Transverse colon (tissue), 4 donors: Measurements from ENCODE around the gene DENND11. TPM values are rescaled to one million over a fixed set of nuclear protein-coding genes. Genes with fewer than 3 reads are reported as not detected.

Source experiments
- DNase-seq: peaks from one replicate; pipeline ENCODE4 v3.0.0-alpha.2; 2019
- H3K27ac ChIP-seq, 4 donors: fragments of 200-600 bp; sonication (generic); 2 replicates each; pipeline ENCODE4 v1.5.1; 2016 to 2018; ENCODE audit warnings: inconsistent platforms in 4 of 4
- H3K27me3 ChIP-seq: fragments of 200-600 bp; sonication (generic); 2 replicates; pipeline ENCODE4 v1.5.1; 2017; ENCODE audit warnings: inconsistent platforms
- H3K36me3 ChIP-seq, 4 donors: fragments of 200-600 bp; sonication (generic); 2 replicates each; pipeline ENCODE4 v1.5.1; 2017 to 2019; ENCODE audit warnings: inconsistent platforms in 4 of 4
- H3K4me1 ChIP-seq, 4 donors: fragments of 200-600 bp; sonication (generic); 2 replicates each; pipeline ENCODE4 v1.5.1; 2017 to 2020; ENCODE audit warnings: inconsistent platforms in 4 of 4
- H3K4me3 ChIP-seq, 4 donors: fragments of 200-600 bp; sonication (generic); 1 replicate in 1 of 4; 2 replicates in 3 of 4; pipeline versions ENCODE4 v1.5.1 to v1.6.1; 2017 to 2019; ENCODE audit warnings: inconsistent platforms in 4 of 4
- H3K9me3 ChIP-seq, 2 donors: fragments of 200-600 bp; sonication (generic); 2 replicates each; pipeline ENCODE4 v1.5.1; 2017 to 2019; ENCODE audit warnings: inconsistent platforms in 2 of 2
- EP300 ChIP-seq: sonication (generic); formaldehyde crosslinking; IDR thresholded peaks from one replicate; pipeline ENCODE4 v1.6.1; 2017; ENCODE audit warnings: antibody characterized with exemption, low read depth
- POLR2A ChIP-seq: fragments of 450-650 bp; IDR thresholded peaks from one replicate; pipeline ENCODE4 v1.6.1; 2016; ENCODE audit warnings: antibody characterized with exemption, mild to moderate bottlenecking, moderate library complexity
- POLR2AphosphoS5 ChIP-seq, 3 donors: sonication (generic); formaldehyde crosslinking; IDR thresholded peaks; one replicate each; pipeline ENCODE4 v1.6.1; 2016; ENCODE audit warnings: antibody characterized with exemption in 3 of 3
- WGBS, 2 donors: methylation state at CpG; one replicate each; pipeline ENCODE4 v1.1.5; 2018; ENCODE audit warnings: low coverage in 1 of 2; 5-methylcytosine and 5-hydroxymethylcytosine counted together
- in situ Hi-C, 4 donors: fragments of 200-750 bp; cut with MboI; loops; one replicate each; pipeline versions ENCODE4 v1.15.0 to v1.15.1; 2017; ENCODE audit warnings: low sequenced_read_pairs in 3 of 4, low pct_ligation_motif_present in 1 of 4, low pct_unique_long_range_greater_than_20kb in 1 of 4
- intact Hi-C: fragments of 100-400 bp; cut with DNase I; formaldehyde crosslinking; loops from one replicate; pipeline ENCODE4 v1.15.1; 2023; ENCODE audit warnings: low total_unique reads
- total RNA-seq, 4 donors: library from RNA; depleted of rRNA; stranded (reverse); fragments of >200 nt; gene quantifications; one replicate each; pipeline ENCODE4 v1.1.0, GENCODE V29; 2016
- TF ChIP-seq, protein P1 (sequence below), 5 experiments: fragments of 200-600 bp in 3 of 5; fragments of 450-650 bp in 2 of 5; sonication (generic) in 3 of 5; IDR thresholded peaks; 1 replicate in 2 of 5; 2 replicates in 3 of 5; pipeline ENCODE4 v1.5.1; 2016 to 2017; ENCODE audit warnings: antibody characterized with exemption in 5 of 5, inconsistent platforms in 3 of 5, mild to moderate bottlenecking in 2 of 5, moderate library complexity in 1 of 5

Gene DENND11
- total RNA-seq, 4 donors from 2014 or later: 13.1 to 43.8 (median 30.7) TPM

DNA sequence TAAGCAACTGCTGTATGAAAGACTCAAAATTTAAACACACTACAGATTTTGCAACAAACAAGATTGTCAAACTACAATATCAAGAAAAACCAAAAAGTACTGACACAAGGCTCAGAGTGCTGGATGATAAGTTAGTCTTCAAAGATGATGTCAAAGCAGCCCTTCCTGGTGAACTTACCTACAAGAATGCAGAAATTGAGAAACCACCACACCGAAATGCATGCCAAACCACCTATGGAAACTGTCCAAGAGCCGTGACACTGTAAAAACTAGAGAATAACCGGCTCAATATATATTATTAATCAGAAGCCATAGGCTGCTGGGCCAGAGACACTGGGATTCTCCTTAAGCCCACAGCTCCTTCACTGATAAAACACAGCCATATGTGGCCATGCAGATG lies 25.3 kb downstream of the DENND11 start:
- in situ Hi-C loops: no loop called here
- TF ChIP-seq POLR2AphosphoS5 (IDR thresholded peaks at IDR 0.05) (no peak), POLR2A (no peak), EP300 (no peak)
- TF ChIP-seq, protein P1, sequence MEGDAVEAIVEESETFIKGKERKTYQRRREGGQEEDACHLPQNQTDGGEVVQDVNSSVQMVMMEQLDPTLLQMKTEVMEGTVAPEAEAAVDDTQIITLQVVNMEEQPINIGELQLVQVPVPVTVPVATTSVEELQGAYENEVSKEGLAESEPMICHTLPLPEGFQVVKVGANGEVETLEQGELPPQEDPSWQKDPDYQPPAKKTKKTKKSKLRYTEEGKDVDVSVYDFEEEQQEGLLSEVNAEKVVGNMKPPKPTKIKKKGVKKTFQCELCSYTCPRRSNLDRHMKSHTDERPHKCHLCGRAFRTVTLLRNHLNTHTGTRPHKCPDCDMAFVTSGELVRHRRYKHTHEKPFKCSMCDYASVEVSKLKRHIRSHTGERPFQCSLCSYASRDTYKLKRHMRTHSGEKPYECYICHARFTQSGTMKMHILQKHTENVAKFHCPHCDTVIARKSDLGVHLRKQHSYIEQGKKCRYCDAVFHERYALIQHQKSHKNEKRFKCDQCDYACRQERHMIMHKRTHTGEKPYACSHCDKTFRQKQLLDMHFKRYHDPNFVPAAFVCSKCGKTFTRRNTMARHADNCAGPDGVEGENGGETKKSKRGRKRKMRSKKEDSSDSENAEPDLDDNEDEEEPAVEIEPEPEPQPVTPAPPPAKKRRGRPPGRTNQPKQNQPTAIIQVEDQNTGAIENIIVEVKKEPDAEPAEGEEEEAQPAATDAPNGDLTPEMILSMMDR (IDR thresholded peaks at IDR 0.05): no peak
- intact Hi-C loops: no loop called here
- Histone ChIP-seq H3K4me1 (no peaks in the 10 kb centered on the region), H3K27me3 (no peaks in the 10 kb centered on the region), H3K9me3 (no peaks in the 10 kb centered on the region), H3K36me3 (peaks cover 0 to 7% (median 3%) of the 10 kb centered on the region in 4 donors), H3K4me3 (no peak overlapping the region), H3K27ac (no peak overlapping the region)
- WGBS, 2 donors: 76 to 84% methylated on average over 3 of the region's 3 CpGs
- DNase-seq: no peak

DNA sequence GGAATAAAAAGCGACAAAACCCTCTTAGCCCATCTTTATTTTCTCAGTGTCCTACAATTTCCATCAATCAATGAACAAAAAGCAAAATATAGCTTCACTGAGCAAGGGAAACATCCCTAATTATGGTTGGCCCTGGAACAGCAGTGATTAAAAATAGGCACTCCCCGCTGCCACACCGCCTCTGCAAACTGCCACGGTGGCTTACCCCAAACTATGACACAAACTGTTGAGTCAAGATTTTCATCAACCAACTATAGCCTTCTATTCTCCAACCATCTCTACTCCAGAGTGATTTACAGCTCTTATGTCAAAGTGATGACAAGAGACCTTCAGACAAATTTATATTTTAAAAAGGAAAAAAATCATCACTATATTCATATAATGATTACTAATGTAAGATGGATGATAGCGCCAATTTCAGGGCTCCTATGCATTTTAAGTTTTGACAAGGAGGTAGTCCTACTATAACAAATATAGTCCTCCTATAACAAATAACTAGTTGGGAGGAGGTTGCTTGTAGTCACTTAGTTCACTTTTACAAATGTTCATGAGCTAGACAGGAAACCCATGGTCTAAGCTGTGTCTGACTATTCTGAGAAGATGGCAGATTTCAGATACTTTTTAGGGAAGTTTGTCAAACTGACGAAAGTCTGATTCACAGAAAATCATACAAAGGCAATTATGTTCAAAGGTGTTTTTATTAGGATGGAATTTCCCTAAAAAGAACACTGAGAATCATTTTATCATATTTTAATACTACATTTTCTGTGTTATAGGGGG lies 26.3 kb downstream of the DENND11 start:
- TF ChIP-seq POLR2A (no peak), POLR2AphosphoS5 (IDR thresholded peaks at IDR 0.05) (no peak), EP300 (no peak)
- TF ChIP-seq, protein P1 (IDR thresholded peaks at IDR 0.05): no peak
- Histone ChIP-seq H3K36me3 (peaks cover 0 to 10% (median 3%) of the 10 kb centered on the region in 4 donors), H3K4me3 (no peak overlapping the region), H3K27me3 (no peaks in the 10 kb centered on the region), H3K27ac (no peak overlapping the region), H3K4me1 (no peaks in the 10 kb centered on the region), H3K9me3 (no peaks in the 10 kb centered on the region)
- no peak for DNase-seq
- in situ Hi-C loops: no loop called here
- WGBS, 2 donors: 78 to 82% methylated on average over 6 of the region's 6 CpGs
- intact Hi-C loops: no loop called here

DNA sequence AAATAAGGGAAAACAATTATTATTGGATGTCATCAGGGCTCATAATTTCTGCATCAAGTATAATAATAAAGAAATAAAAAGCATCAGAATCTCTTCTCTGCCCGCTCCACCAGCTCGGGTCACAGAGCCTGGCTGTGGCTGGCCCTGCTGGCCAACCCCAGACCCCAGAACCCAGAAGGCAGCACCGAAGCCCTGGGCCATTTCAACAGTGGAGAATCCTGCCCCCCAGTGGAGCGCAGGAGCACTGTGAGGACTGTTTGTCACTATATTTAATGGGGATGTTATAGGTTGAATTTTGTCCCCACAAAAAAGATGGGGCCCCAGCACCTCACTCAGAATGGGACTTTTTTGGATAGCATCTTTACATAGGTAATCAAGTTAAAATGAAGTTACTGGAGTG lies 27.3 kb downstream of the DENND11 start:
- Histone ChIP-seq H3K27me3 (no peaks in the 10 kb centered on the region), H3K4me1 (no peaks in the 10 kb centered on the region), H3K27ac (no peak overlapping the region), H3K4me3 (no peak overlapping the region), H3K36me3 (peaks cover 0 to 10% (median 3%) of the 10 kb centered on the region in 4 donors), H3K9me3 (no peaks in the 10 kb centered on the region)
- intact Hi-C loops: no loop called here
- in situ Hi-C loops: no loop called here
- TF ChIP-seq POLR2A: no peak
- TF ChIP-seq, protein P1 (IDR thresholded peaks at IDR 0.05): peak; percentile 26 to 41 (median 29)
- TF ChIP-seq EP300: no peak
- TF ChIP-seq POLR2AphosphoS5 (IDR thresholded peaks at IDR 0.05): no peak
- 77 to 80% methylated on average over 1 to 4 of the region's 4 CpGs for WGBS, 2 donors
- DNase-seq: no peak

GRCh38 chr7:141674171-141674671 lies 27.7 kb downstream of the DENND11 start:
- no peaks in the 10 kb centered on the region for H3K4me1 ChIP-seq
- DNase-seq: no peak
- H3K27me3 ChIP-seq: no peaks in the 10 kb centered on the region
- H3K9me3 ChIP-seq: no peaks in the 10 kb centered on the region
- WGBS, 2 donors: 95 to 100% methylated on average over 2 to 5 of the region's 5 CpGs
- peaks cover 0 to 10% (median 3%) of the 10 kb centered on the region in 4 donors for H3K36me3 ChIP-seq
- H3K27ac ChIP-seq: no peak overlapping the region
- in situ Hi-C loops: no loop called here
- no peak overlapping the region for H3K4me3 ChIP-seq
- intact Hi-C loops: no loop called here
- no peak for TF ChIP-seq POLR2A
- TF ChIP-seq POLR2AphosphoS5 (IDR thresholded peaks at IDR 0.05): no peak
- TF ChIP-seq, protein P1 (IDR thresholded peaks at IDR 0.05): no peak
- no peak for TF ChIP-seq EP300
